GM12873 (cell line): ENCODE measurements around the gene ABCG4.

Source experiments
- TF ChIP-seq, protein P1 (sequence below): IDR thresholded peaks from 2 replicates; pipeline ENCODE4 v1.5.1; 2012; ENCODE audit warnings: low read depth, mild to moderate bottlenecking, moderate library complexity, low read length, control low read depth; ENCODE audit not compliant: insufficient read depth; ENCODE audit errors: missing control alignments

Gene ABCG4

DNA sequence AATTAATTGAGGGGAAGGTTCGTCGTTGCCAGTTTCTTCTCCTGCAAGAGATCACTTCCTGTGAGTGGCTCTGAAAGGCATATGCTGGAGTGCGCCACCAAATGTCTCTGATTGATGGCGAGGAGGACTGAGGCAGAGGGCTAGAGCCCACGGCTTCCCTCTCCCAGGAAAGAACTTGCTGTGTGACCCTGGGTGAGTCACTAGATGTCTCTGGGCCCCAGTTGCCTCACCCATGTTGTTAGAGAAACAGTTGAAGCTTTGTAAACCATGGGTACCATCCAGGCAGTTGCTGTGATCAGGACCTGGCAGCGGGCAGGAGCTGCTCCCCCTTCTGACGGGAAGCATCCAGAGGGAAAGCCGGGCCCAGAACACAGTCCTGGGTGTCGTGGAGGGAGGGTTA is 3.2 kb downstream of the ABCG4 start:
- TF ChIP-seq, protein P1, sequence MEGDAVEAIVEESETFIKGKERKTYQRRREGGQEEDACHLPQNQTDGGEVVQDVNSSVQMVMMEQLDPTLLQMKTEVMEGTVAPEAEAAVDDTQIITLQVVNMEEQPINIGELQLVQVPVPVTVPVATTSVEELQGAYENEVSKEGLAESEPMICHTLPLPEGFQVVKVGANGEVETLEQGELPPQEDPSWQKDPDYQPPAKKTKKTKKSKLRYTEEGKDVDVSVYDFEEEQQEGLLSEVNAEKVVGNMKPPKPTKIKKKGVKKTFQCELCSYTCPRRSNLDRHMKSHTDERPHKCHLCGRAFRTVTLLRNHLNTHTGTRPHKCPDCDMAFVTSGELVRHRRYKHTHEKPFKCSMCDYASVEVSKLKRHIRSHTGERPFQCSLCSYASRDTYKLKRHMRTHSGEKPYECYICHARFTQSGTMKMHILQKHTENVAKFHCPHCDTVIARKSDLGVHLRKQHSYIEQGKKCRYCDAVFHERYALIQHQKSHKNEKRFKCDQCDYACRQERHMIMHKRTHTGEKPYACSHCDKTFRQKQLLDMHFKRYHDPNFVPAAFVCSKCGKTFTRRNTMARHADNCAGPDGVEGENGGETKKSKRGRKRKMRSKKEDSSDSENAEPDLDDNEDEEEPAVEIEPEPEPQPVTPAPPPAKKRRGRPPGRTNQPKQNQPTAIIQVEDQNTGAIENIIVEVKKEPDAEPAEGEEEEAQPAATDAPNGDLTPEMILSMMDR = no peak

DNA sequence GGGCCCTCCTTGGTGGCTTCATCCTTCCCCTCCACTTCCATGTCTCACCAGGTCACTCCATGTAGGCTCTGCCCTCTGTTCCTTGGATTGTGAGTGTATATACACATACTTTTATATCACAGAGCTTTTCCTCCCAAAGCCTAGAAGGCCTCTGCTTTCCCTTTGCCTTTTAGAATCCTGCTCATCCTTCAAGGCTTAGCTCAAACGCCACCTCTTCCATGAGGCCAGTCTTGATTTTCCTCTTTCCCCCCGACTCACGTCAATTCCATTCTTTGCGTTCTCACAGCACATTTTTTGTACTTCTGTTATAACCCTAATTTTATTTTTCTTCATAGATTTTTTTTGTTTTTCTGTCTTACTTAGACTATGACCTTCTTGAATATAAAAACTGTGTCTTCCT is 3.8 kb downstream of the ABCG4 start:
- TF ChIP-seq, protein P1 = no peak

DNA sequence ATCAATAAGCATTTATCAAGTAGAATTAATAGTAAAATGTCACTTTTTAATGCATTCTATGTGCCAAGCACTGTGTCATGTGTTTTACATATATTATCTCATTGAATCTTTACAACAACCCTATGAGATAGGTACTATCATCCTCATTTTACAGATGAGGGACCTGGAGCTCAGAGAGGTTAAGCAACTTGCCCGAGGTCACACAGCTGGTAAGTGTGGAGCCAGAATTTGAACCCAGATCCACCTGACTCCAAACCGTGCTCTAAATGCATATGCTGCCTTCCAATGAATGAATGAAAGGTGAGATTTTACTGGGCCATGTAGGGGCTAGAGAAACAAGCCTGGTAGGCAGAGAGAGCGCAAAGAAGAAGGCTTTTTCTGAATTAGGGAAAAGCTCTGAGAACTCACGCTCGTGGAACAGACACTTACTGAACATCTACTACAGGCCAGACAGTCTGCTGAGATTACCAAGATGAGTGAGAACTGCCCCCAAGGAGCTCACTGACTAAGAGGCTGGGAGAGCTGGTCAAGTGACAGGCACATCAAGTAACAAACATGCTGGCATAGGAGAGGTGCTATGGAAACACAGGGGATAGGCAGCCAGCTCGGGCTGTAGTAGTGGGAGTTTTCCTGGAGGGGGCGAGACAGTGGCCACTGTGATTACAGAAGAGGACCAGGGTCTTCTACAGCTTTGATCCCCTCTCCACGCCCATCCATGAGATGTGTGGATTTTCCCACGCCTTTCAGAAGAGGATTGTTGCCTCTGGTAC is 4.4 kb downstream of the ABCG4 start:
- TF ChIP-seq, protein P1 = peak; percentile 22

DNA sequence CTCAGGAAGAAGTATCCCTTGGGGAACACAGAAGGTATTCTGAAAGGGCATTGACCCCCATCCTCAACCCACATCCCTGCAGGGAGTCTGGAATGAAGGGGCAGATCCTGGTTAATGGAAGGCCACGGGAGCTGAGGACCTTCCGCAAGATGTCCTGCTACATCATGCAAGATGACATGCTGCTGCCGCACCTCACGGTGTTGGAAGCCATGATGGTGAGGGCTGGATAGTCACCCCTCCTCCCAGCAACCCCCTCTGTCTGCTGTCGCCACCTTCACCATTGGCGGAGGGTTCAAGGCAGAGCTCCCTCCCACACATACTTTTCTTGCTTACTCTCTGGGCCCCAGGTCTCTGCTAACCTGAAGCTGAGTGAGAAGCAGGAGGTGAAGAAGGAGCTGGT is 5.3 kb downstream of the ABCG4 start:
- TF ChIP-seq, protein P1 = no peak

DNA sequence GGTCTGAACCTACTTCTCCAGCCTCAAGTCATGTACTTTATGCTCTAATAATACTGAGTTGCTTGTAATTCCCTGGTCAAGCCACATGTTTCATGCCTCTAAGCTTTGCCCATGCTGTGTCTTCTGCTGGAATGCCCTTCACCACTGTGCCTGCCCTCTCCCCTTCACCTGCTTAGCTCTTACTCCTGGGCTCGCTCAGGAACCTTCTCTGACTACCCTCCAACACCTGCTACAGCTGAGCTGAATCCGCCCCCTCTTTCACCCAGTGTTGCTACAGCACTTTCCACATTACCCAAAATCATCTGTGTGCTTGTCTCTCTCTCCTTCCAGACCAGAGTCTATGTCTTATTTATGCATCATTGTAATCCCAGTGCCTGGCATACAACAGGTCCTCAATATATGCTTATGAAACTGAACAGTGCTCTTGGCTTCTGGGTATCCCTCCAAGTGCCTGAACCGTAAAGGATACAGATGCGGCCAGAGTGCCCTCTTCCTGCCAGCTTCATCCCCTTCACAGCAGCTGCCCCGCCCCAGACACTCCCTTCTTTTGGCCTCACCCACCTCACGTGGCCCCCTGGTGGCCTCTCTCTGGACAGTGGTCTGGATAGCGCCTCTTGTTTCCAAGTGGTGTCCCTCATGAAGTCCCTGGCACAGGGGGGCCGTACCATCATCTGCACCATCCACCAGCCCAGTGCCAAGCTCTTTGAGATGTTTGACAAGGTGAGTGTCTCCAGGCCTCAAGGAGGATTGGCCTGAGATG is 7.1 kb downstream of the ABCG4 start:
- TF ChIP-seq, protein P1 = peak; percentile 17

DNA sequence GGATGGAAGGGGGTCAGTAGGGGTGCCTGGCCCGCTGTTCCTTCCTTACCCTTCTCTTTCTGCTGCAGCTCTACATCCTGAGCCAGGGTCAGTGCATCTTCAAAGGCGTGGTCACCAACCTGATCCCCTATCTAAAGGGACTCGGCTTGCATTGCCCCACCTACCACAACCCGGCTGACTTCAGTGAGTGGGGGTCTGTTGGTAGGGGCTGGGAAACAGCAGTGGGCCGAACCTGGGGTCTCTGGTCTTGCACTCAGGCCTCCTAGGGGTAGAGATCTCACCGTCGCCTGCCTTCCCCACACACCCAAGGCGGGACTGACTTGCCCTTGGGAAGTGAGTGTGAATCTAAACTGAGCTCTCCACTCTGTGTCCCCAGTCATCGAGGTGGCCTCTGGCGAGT is 7.6 kb downstream of the ABCG4 start:
- TF ChIP-seq, protein P1 = no peak

DNA sequence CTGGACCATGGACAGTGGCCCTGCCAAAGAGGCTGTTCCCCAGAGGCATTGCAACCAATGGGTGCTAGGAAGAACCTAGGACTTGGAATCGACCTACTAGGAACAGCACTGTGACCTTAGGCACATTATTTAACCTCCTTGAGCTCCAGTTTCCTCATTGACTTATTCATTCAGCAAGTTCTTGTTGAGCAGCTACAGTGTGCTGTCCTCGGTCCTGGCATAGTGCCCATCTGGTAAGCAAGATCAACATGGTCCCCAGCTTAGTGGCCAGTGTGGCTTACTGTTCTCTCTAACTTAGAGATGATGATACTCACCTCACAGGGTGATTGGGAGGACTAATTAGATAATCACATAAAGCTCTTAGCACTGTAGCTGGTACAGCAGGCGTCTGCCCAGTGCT is 8.2 kb downstream of the ABCG4 start:
- TF ChIP-seq, protein P1 = no peak
